NCI-H1694 treated with DMSO at 0.1 percent for 48 hours (cell line): ENCODE measurements around the gene UGT1A6.

Experiments used
- DNase-seq: peaks from one replicate; lab custom pipeline; 2025; lab: John Stamatoyannopoulos, UW

UGT1A6 gene

GRCh38 chr2:233768076-233768475 is 75.4 kb downstream of the UGT1A6 start:
- DNase-seq: no peak

- DNase-seq: no peak
Measured at GRCh38 chr2:233769260-233769659, 76.6 kb downstream of the UGT1A6 start.

DNA sequence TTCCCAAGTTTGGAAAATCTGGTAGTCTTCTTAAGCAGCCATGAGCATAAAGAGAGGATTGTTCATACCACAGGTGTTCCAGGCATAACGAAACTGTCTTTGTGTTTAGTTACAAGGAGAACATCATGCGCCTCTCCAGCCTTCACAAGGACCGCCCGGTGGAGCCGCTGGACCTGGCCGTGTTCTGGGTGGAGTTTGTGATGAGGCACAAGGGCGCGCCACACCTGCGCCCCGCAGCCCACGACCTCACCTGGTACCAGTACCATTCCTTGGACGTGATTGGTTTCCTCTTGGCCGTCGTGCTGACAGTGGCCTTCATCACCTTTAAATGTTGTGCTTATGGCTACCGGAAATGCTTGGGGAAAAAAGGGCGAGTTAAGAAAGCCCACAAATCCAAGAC is 79.5 kb downstream of the UGT1A6 start:
- no peak for DNase-seq

- DNase-seq: no peak
Measured at GRCh38 chr2:233772583-233772982, 79.9 kb downstream of the UGT1A6 start.

DNA sequence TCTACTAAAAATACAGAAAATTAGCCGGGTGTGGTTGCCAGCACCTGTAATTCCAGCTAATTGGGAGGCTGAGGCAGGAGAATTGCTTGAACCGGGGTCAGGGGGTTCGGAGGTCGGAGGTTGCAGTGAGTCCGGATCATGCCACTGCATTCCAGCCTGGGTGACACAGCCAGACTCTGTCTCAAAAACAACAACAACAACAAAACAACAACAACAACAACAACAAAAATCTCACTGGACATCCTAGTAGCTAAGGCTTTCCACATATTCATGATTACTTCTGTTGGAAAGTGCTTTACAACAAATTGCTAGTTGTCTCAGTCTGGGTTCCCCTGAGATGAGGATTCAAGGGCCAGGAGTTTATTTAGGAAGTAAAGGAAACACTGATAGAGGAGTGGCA is 81.2 kb downstream of the UGT1A6 start:
- DNase-seq: no peak

- DNase-seq: no peak
Measured at GRCh38 chr2:233775414-233775813, 82.7 kb downstream of the UGT1A6 start.

GRCh38 chr2:233778030-233778429 is 85.3 kb downstream of the UGT1A6 start, which contains the start of gene MROH2A:
TSS of gene MROH2A (plus strand) at chr2:233778330. CDS start at chr2:233779359, 1,029 bp downstream.
- DNase-seq: no peak

DNA sequence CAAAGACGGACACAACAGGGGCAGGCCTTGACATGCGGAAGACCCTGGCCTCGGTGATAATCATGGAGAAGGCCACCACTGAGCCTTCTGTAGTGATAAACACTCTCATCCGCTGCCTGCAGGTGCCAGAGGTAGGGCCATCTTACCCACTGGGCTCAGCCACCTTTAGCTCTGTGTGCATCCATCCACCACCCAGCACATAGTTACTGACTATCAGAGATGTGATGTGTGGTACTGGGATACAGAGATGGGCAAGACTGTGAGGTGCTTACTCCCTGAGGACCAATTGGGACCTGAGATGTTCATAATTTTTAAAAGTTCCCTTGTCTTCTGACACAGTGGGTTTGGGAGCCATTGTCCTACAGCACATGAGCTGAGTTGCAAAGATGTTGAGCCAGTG is 87.0 kb downstream of the UGT1A6 start:
- no peak for DNase-seq

GRCh38 chr2:233780771-233781170 is 88.1 kb downstream of the UGT1A6 start:
- no peak for DNase-seq

GRCh38 chr2:233789554-233789953 is 96.9 kb downstream of the UGT1A6 start:
- no peak for DNase-seq

GRCh38 chr2:233791151-233791882 is 98.6 kb downstream of the UGT1A6 start:
- DNase-seq: no peak

GRCh38 chr2:233791883-233792329 is 99.2 kb downstream of the UGT1A6 start:
- no peak for DNase-seq

DNA sequence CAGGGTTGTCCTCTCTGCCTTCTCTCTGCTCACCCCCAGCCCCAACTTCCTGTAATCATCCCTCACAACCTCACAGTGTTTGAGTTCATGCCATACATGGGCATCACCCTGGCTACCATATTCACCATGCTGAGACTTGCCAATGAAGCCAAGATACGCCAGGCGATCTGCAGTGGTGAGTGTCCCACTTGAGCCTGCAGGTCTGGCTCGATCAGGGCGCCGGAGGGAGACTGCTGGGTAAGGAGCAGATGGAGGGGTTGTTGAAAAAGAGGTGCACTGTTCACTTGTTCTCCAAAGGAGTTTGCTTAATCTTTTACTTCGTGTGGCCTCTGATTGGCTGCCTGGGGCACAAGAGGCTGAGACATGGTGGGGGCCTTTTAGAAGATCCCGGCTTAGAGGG is 100.0 kb downstream of the UGT1A6 start:
- no peak for DNase-seq

- DNase-seq: no peak
Measured at GRCh38 chr2:233793465-233794127, 100.9 kb downstream of the UGT1A6 start.

- no peak for DNase-seq
Measured at GRCh38 chr2:233794128-233794658, 101.5 kb downstream of the UGT1A6 start.

- DNase-seq: no peak
Measured at GRCh38 chr2:233795735-233796171, 103.1 kb downstream of the UGT1A6 start.

GRCh38 chr2:233796254-233796653 is 103.6 kb downstream of the UGT1A6 start:
- no peak for DNase-seq

DNA sequence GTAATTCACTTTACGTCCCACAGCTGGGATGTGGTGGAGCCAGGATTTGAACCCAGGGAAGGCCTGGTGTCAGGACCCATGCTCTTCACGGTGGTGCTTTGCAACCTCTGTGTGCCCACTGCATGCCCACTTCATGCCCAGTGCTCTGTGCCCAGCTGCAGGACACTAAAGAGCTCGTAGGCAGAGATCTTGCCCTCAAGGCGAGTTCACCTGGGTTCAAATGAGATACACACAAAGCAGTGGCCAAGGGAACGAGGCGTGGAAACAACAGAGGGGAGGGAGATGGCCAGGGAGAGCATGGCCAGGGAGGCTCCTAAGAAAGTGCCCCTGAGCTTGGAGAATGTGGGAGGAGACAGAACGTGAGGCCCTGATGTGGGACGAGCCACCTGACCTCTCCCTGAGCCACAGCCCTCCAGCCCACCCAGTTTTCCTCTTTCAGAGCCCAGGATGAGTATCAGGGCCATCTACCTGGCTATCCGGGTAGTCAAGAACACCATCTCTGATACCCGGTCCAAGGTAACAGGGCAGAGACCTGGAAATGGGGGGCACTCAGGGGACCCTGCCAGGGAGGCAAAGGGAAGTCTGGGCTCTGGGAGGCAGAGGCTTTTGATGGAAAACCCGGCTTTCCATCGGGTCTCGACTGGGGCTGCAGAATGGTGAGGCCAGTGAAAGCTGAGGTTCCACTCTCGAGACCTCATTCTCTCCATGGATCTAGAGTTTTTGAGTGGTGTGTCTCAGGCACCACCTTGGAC is 105.8 kb downstream of the UGT1A6 start:
- DNase-seq: no peak

DNA sequence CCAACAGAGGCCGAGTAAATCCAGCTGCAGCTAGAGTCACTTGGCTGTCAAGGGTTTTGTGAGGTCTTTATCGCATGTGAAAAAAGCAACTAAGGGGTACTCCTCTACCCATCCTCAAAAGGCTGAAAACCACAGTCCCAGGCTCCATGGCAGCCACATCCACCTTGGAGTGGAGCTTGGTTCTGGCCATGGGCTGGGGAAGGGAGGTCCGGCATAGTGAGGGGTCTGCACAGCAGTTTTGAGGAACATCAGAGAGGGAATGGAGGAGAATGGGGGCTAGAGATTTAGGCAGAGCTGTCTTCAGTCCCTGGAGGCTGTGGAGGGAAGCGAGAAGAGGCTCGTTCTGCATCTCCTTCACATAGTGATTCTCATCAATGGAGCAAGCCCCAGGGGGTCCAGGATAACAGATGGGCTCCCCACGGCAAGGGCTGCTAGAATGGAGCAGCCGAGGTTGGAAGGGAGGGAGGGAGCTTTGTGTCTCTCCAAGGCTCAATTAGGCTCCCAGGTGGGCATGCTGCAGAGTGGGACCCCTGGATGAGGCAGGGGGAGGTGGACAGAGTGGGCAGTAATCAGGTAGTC is 106.5 kb downstream of the UGT1A6 start:
- no peak for DNase-seq

DNA sequence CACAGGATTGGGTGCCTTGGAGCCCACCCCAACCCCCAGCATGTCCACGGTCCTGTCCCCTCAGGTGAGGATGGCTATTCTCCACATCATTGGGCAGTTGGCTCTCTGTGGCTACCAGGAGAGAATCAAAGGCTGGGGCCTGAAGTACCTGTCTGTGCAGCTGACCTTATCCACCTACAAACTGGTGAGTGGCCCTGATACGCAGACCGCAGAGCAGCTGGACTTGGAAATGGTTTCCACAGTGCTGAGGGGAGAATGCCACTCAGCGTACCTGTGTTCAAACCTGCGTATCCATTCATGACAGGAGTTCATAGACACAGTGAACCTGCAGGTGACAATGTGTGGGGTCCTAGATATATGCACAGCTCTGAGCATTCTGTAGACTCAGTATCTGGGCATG is 107.0 kb downstream of the UGT1A6 start:
- no peak for DNase-seq

DNA sequence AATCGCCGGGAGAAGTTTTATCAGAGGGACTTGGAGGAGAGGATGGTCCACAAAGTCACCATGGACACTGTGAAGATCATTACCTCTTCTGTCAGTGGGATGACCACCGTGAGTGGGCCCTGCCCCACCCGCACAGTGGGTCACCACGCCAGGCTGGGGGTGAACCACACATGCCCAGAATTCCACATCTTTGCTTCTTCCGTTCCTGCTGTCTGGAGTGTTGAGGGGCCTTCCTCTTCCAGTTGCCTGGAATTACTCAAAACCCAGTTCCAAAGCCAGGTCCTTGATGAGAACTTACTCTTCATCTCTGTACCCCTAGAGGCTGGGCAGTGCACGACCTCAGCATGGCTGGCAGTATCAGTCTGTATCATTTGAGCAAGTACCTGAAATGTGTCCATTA is 107.5 kb downstream of the UGT1A6 start:
- no peak for DNase-seq
